IPS-18a (cell line): Measurements from ENCODE around the gene EIF4G3.
"Not testable (repeated sequence)": the region's sequence is repeated elsewhere in the genome, so short reads cannot be mapped to it uniquely, and the experiment has no call there.

Source experiments
- H3K27ac ChIP-seq: one replicate; pipeline ENCODE4 v1.5.1; 2013; ENCODE audit warnings: low read length
- H3K27me3 ChIP-seq: one replicate; pipeline ENCODE4 v1.6.1; 2013; ENCODE audit warnings: mild to moderate bottlenecking, low read length; ENCODE audit not compliant: control insufficient read depth, insufficient read depth
- H3K36me3 ChIP-seq: one replicate; pipeline ENCODE4 v1.6.1; 2013; ENCODE audit warnings: low read depth, low read length; ENCODE audit not compliant: control insufficient read depth
- H3K4me1 ChIP-seq: one replicate; pipeline ENCODE4 v1.6.1; 2013; ENCODE audit warnings: low read depth, low read length; ENCODE audit not compliant: control insufficient read depth
- H3K4me3 ChIP-seq: one replicate; pipeline ENCODE4 v1.5.1; 2013; ENCODE audit warnings: low read length
- H3K9ac ChIP-seq: one replicate; pipeline ENCODE4 v1.6.1; 2013; ENCODE audit warnings: mild to moderate bottlenecking, low read length, moderate library complexity
- H3K9me3 ChIP-seq: one replicate; pipeline ENCODE4 v1.6.1; 2013; ENCODE audit warnings: low read depth, low read length; ENCODE audit not compliant: control insufficient read depth

The EIF4G3 gene

GRCh38 chr1:21184276-21184675, 7.6 kb upstream of the EIF4G3 start:
- no peak overlapping the region for H3K4me3 ChIP-seq
- peaks cover 47% of the 10 kb centered on the region for H3K27me3 ChIP-seq
- no peaks in the 10 kb centered on the region for H3K36me3 ChIP-seq
- no peak overlapping the region for H3K27ac ChIP-seq
- H3K4me1 ChIP-seq, result no peaks in the 10 kb centered on the region
- no peaks in the 10 kb centered on the region for H3K9me3 ChIP-seq
- H3K9ac ChIP-seq, result no peak overlapping the region

- Histone ChIP-seq H3K4me3 (no peak overlapping the region), H3K9ac (no peak overlapping the region), H3K9me3 (no peaks in the 10 kb centered on the region), H3K4me1 (no peaks in the 10 kb centered on the region), H3K36me3 (no peaks in the 10 kb centered on the region), H3K27me3 (peaks cover 35% of the 10 kb centered on the region), H3K27ac (no peak overlapping the region)
These were observed 5.6 kb upstream of the EIF4G3 start for GRCh38 chr1:21182181-21182731.

- H3K27ac ChIP-seq, H3K9me3 ChIP-seq, H3K4me3 ChIP-seq, H3K36me3 ChIP-seq, H3K9ac ChIP-seq: not testable (repeated sequence)
- H3K4me1 ChIP-seq, result peaks cover 11% of the 10 kb centered on the region
- H3K27me3 ChIP-seq, result peaks cover 16% of the 10 kb centered on the region
These were observed 1.6 kb upstream of the EIF4G3 start for GRCh38 chr1:21178271-21178670.

- H3K4me3 ChIP-seq, result peak overlapping the region; percentile 78
These were observed 771 bp downstream of the EIF4G3 start for GRCh38 chr1:21175670-21176581.

GRCh38 chr1:21175324-21175669, 1.4 kb downstream of the EIF4G3 start:
- no peaks in the 10 kb centered on the region for H3K36me3 ChIP-seq
- H3K4me3 ChIP-seq, result peak overlapping the region; percentile 78
- H3K9me3 ChIP-seq, result no peaks in the 10 kb centered on the region
- peaks cover 9% of the 10 kb centered on the region for H3K27me3 ChIP-seq
- H3K9ac ChIP-seq, result peak overlapping the region; percentile 83
- peaks cover 11% of the 10 kb centered on the region for H3K4me1 ChIP-seq
- H3K27ac ChIP-seq, result no peak overlapping the region

More at GRCh38 chr1:21175670-21176581, 771 bp downstream of the EIF4G3 start:
- Histone ChIP-seq H3K9me3 (no peaks in the 10 kb centered on the region), H3K36me3 (no peaks in the 10 kb centered on the region), H3K27me3 (peaks cover 13% of the 10 kb centered on the region), H3K27ac (peak overlapping the region; percentile 31), H3K9ac (peak overlapping the region; percentile 83), H3K4me1 (peaks cover 11% of the 10 kb centered on the region)

- H3K27ac ChIP-seq, result no peak overlapping the region
- no peaks in the 10 kb centered on the region for H3K36me3 ChIP-seq
- no peaks in the 10 kb centered on the region for H3K9me3 ChIP-seq
- peak overlapping the region; percentile 83 for H3K9ac ChIP-seq
- H3K4me1 ChIP-seq, result peaks cover 11% of the 10 kb centered on the region
- H3K4me3 ChIP-seq, result peak overlapping the region; percentile 78
- peaks cover 9% of the 10 kb centered on the region for H3K27me3 ChIP-seq
These were observed 1.9 kb downstream of the EIF4G3 start for GRCh38 chr1:21174654-21175323.

- Histone ChIP-seq H3K4me1 (peaks cover 11% of the 10 kb centered on the region), H3K27ac (no peak overlapping the region), H3K4me3 (peak overlapping the region; percentile 78), H3K9me3 (no peaks in the 10 kb centered on the region), H3K9ac (peak overlapping the region; percentile 83), H3K27me3 (peaks cover 9% of the 10 kb centered on the region), H3K36me3 (no peaks in the 10 kb centered on the region)
These were observed 2.5 kb downstream of the EIF4G3 start for GRCh38 chr1:21174230-21174629.

GRCh38 chr1:21173096-21173495, 3.6 kb downstream of the EIF4G3 start:
- H3K27me3 ChIP-seq, H3K27ac ChIP-seq, H3K4me3 ChIP-seq: not testable (repeated sequence)

GRCh38 chr1:21170837-21171236, 5.9 kb downstream of the EIF4G3 start:
- not testable (repeated sequence) for H3K9ac ChIP-seq, H3K4me3 ChIP-seq, H3K27ac ChIP-seq, H3K9me3 ChIP-seq, H3K27me3 ChIP-seq
- Histone ChIP-seq H3K36me3 (peaks cover 16% of the 10 kb centered on the region), H3K4me1 (peaks cover 11% of the 10 kb centered on the region)

More at GRCh38 chr1:21173096-21173495, 3.6 kb downstream of the EIF4G3 start:
- H3K9me3 ChIP-seq, H3K36me3 ChIP-seq, H3K9ac ChIP-seq: not testable (repeated sequence)
- peaks cover 11% of the 10 kb centered on the region for H3K4me1 ChIP-seq

GRCh38 chr1:21168444-21168843, 8.3 kb downstream of the EIF4G3 start:
- H3K9ac ChIP-seq, result no peak overlapping the region
- H3K4me3 ChIP-seq, result no peak overlapping the region
- H3K27me3 ChIP-seq, result no peaks in the 10 kb centered on the region
- no peak overlapping the region for H3K27ac ChIP-seq
- H3K4me1 ChIP-seq, result no peaks in the 10 kb centered on the region
- peaks cover 26% of the 10 kb centered on the region for H3K36me3 ChIP-seq
- H3K9me3 ChIP-seq, result no peaks in the 10 kb centered on the region

GRCh38 chr1:21165646-21166045, 11.1 kb downstream of the EIF4G3 start:
- H3K27ac ChIP-seq, result no peak overlapping the region
- no peaks in the 10 kb centered on the region for H3K9me3 ChIP-seq
- no peaks in the 10 kb centered on the region for H3K27me3 ChIP-seq
- H3K36me3 ChIP-seq, result peaks cover 31% of the 10 kb centered on the region
- no peak overlapping the region for H3K9ac ChIP-seq
- H3K4me1 ChIP-seq, result no peaks in the 10 kb centered on the region
- no peak overlapping the region for H3K4me3 ChIP-seq
